Astrocyte (in vitro differentiated cells and primary cell): ENCODE results near the gene PDZD7.

Experiments used
- CTCF ChIP-seq: IDR thresholded peaks from 2 replicates; pipeline ENCODE4 v1.5.1; 2011; ENCODE audit warnings: low read depth, mild to moderate bottlenecking, inconsistent platforms, low read length, moderate library complexity; ENCODE audit not compliant: insufficient read depth
- EZH2 ChIP-seq: IDR thresholded peaks from 2 replicates; pipeline ENCODE4 v1.6.1; 2012; ENCODE audit warnings: mild to moderate bottlenecking, low read length, inconsistent platforms; ENCODE audit not compliant: insufficient read depth

GRCh38 chr10:100979791-100980272 is 51.1 kb downstream of the PDZD7 start:
- TF ChIP-seq CTCF (no peak), EZH2 (no peak)
